Neural progenitor cell (in vitro differentiated cells): Measurements from ENCODE around the gene NTMT1. TPM values are rescaled to one million over a fixed set of nuclear protein-coding genes. Genes with fewer than 3 reads are reported as not detected.

ENCODE experiments used
- DNase-seq: peaks from one replicate; pipeline ENCODE4 v3.0.0-alpha.2; 2016; ENCODE audit warnings: low spot score
- H2AFZ ChIP-seq: fragments of 200-600 bp; sonication (generic); replicated peaks from 2 replicates; pipeline ENCODE4 v1.6.1; 2016; ENCODE audit warnings: antibody characterized with exemption
- H3F3A ChIP-seq: fragments of 200-600 bp; sonication (generic); 2 replicates; pipeline ENCODE4 v1.6.1; 2016; ENCODE audit warnings: antibody characterized with exemption, low read depth
- H3K27ac ChIP-seq: fragments of 200-600 bp; sonication (generic); 2 replicates; pipeline ENCODE4 v1.5.1; 2016; ENCODE audit warnings: mild to moderate bottlenecking
- H3K27me3 ChIP-seq: fragments of 200-600 bp; sonication (generic); 2 replicates; pipeline ENCODE4 v1.6.1; 2016; ENCODE audit warnings: mild to moderate bottlenecking, moderate library complexity
- H3K36me3 ChIP-seq: fragments of 200-600 bp; sonication (generic); 2 replicates; pipeline ENCODE4 v1.5.1; 2016
- H3K4me1 ChIP-seq: fragments of 200-600 bp; sonication (generic); 2 replicates; pipeline ENCODE4 v1.6.1; 2016; ENCODE audit warnings: mixed run types
- H3K4me2 ChIP-seq: fragments of 200-600 bp; sonication (generic); 2 replicates; pipeline ENCODE4 v1.6.1; 2016
- H3K4me3 ChIP-seq: fragments of 200-600 bp; sonication (generic); 2 replicates; pipeline ENCODE4 v1.5.1; 2016
- H3K79me2 ChIP-seq: fragments of 200-600 bp; sonication (generic); 2 replicates; pipeline ENCODE4 v1.6.1; 2016; ENCODE audit warnings: low read depth
- H3K9ac ChIP-seq: fragments of 200-600 bp; sonication (generic); 2 replicates; pipeline ENCODE4 v1.6.1; 2016
- H3K9me3 ChIP-seq: fragments of 200-600 bp; sonication (generic); 2 replicates; pipeline ENCODE4 v1.5.1; 2016; ENCODE audit warnings: low read depth
- H4K20me1 ChIP-seq: fragments of 200-600 bp; sonication (generic); 2 replicates; pipeline ENCODE4 v1.6.1; 2016; ENCODE audit warnings: low read depth
- H3K27ac Mint-ChIP-seq: 3 replicates; pipeline ENCODE4 v1.8.0; 2021; ENCODE audit warnings: mixed read lengths
- H3K27me3 Mint-ChIP-seq: 2 replicates; pipeline ENCODE4 v1.8.0; 2022; ENCODE audit warnings: low read depth, mild to moderate bottlenecking, inconsistent platforms, moderate library complexity, mixed read lengths; ENCODE audit not compliant: insufficient read depth
- H3K36me3 Mint-ChIP-seq: 3 replicates; pipeline ENCODE4 v1.8.0; 2021; ENCODE audit warnings: mixed read lengths
- H3K4me1 Mint-ChIP-seq: 3 replicates; pipeline ENCODE4 v1.8.0; 2021; ENCODE audit warnings: mixed read lengths
- H3K4me3 Mint-ChIP-seq: 3 replicates; pipeline ENCODE4 v1.8.0; 2021; ENCODE audit warnings: mild to moderate bottlenecking, moderate library complexity, mixed read lengths
- H3K9me3 Mint-ChIP-seq: 3 replicates; pipeline ENCODE4 v1.8.0; 2020; ENCODE audit warnings: mixed read lengths
- CTCF ChIP-seq: fragments of 200-600 bp; sonication (generic); IDR thresholded peaks from 2 replicates; pipeline ENCODE4 v1.5.1; 2017; ENCODE audit warnings: antibody characterized with exemption, mild to moderate bottlenecking
- EZH2 ChIP-seq: fragments of 200-600 bp; sonication (generic); IDR thresholded peaks from 2 replicates; pipeline ENCODE4 v1.6.1; 2017; ENCODE audit warnings: antibody characterized with exemption, mild to moderate bottlenecking, moderate library complexity
- EZH2phosphoT487 ChIP-seq: fragments of 200-600 bp; sonication (generic); IDR thresholded peaks from 2 replicates; pipeline ENCODE4 v1.6.1; 2017; ENCODE audit warnings: antibody characterized with exemption
- total RNA-seq: library from RNA; depleted of rRNA; stranded (reverse); fragments of >200 nt; gene quantifications from 2 replicates; pipeline ENCODE4 v1.2.3, GENCODE V29; 2015; ENCODE audit warnings: low replicate concordance

Gene NTMT1
- total RNA-seq, 1 donor from 2014 or later = 22.2 TPM

- H3K4me3 Mint-ChIP-seq = no peak overlapping the region
- no peaks in the 10 kb centered on the region for H4K20me1 ChIP-seq
- DNase-seq = no peak
- H3K36me3 ChIP-seq = no peaks in the 10 kb centered on the region
- TF ChIP-seq CTCF (no peak), EZH2phosphoT487 (no peak), EZH2 (no peak)
- peaks cover 12% of the 10 kb centered on the region for H3F3A ChIP-seq
- H3K9me3 Mint-ChIP-seq = no peaks in the 10 kb centered on the region
- H3K9me3 ChIP-seq = no peaks in the 10 kb centered on the region
- peak overlapping the region; percentile 33 for H3K27ac Mint-ChIP-seq
- H2AFZ ChIP-seq = no peak overlapping the region
- no peaks in the 10 kb centered on the region for H3K79me2 ChIP-seq
- no peak overlapping the region for H3K4me3 ChIP-seq
- H3K4me1 ChIP-seq = peaks cover 10% of the 10 kb centered on the region
- H3K36me3 Mint-ChIP-seq = no peaks in the 10 kb centered on the region
- H3K27ac ChIP-seq = no peak overlapping the region
- no peak overlapping the region for H3K9ac ChIP-seq
- H3K4me1 Mint-ChIP-seq = peaks cover 7% of the 10 kb centered on the region
- H3K27me3 ChIP-seq = peaks cover 17% of the 10 kb centered on the region
- H3K27me3 Mint-ChIP-seq = peaks cover 21% of the 10 kb centered on the region
- H3K4me2 ChIP-seq = no peak overlapping the region
These were observed 45.1 kb downstream of the NTMT1 start for GRCh38 chr9:129671065-129671464.

DNA sequence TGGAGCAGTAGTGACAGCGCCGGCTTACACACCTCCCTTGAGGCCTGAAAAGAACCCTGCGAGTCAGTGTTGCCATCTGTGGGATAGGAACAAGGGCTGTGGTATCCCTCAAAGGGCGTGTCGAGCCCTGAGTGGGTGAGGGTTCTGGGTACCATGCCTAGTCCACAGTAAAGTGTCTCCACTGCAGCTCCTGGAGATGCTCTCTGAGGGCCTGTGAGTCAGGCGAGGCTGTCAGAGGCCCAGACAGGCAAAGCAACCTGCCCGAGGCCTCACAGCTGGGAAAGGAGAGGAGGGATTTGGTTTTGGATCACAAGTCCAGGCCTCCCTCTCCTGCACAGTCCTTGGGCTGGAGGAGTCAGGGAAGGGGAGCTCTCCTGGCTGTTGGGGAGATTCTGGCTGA, 45.6 kb downstream of the NTMT1 start:
- Histone ChIP-seq H3K79me2 (no peaks in the 10 kb centered on the region), H3K27ac (no peak overlapping the region), H3K9me3 (no peaks in the 10 kb centered on the region), H2AFZ (no peak overlapping the region), H4K20me1 (no peaks in the 10 kb centered on the region), H3K4me1 (peaks cover 9% of the 10 kb centered on the region), H3K9ac (no peak overlapping the region), H3K4me2 (no peak overlapping the region), H3K4me3 (no peak overlapping the region), H3K27me3 (peaks cover 12% of the 10 kb centered on the region), H3F3A (peaks cover 8% of the 10 kb centered on the region), H3K36me3 (no peaks in the 10 kb centered on the region)
- H3K27ac Mint-ChIP-seq = no peak overlapping the region
- no peaks in the 10 kb centered on the region for H3K36me3 Mint-ChIP-seq
- no peaks in the 10 kb centered on the region for H3K9me3 Mint-ChIP-seq
- H3K27me3 Mint-ChIP-seq = peaks cover 21% of the 10 kb centered on the region
- no peak for DNase-seq
- H3K4me3 Mint-ChIP-seq = no peak overlapping the region
- TF ChIP-seq EZH2phosphoT487 (no peak), EZH2 (no peak), CTCF (no peak)
- H3K4me1 Mint-ChIP-seq = peaks cover 10% of the 10 kb centered on the region

DNA sequence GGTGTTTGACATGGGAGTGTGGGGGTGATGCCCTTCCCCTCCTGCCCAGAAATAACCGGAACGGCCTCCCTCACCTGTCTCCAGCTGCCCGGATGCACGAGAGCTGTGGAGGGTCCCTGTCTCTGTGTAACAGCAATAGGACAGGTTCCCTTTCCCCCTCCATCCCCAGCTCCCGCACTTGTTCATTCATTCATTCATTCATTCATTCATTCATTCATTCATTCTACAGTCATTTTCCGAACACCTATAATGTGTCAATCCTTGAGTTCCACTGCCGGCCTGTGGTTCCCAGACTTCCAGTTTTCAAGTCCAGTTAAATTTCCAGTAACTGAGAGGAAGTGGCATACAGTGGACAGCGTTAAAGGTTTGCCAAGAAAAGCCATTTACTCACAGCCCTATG, 46.7 kb downstream of the NTMT1 start:
- H3K4me2 ChIP-seq = no peak overlapping the region
- no peak overlapping the region for H2AFZ ChIP-seq
- Mint-ChIP-seq H3K4me3 (peak overlapping the region; percentile 42), H3K9me3 (no peaks in the 10 kb centered on the region), H3K36me3 (no peaks in the 10 kb centered on the region), H3K27me3 (peaks cover 24% of the 10 kb centered on the region), H3K27ac (no peak overlapping the region), H3K4me1 (peaks cover 20% of the 10 kb centered on the region)
- H3F3A ChIP-seq = no peaks in the 10 kb centered on the region
- H3K36me3 ChIP-seq = no peaks in the 10 kb centered on the region
- no peak overlapping the region for H3K4me3 ChIP-seq
- no peaks in the 10 kb centered on the region for H4K20me1 ChIP-seq
- no peak overlapping the region for H3K9ac ChIP-seq
- DNase-seq = no peak
- no peaks in the 10 kb centered on the region for H3K79me2 ChIP-seq
- H3K9me3 ChIP-seq = no peaks in the 10 kb centered on the region
- peaks cover 7% of the 10 kb centered on the region for H3K4me1 ChIP-seq
- TF ChIP-seq CTCF = no peak
- no peak for TF ChIP-seq EZH2
- no peak for TF ChIP-seq EZH2phosphoT487
- H3K27me3 ChIP-seq = peaks cover under 1% of the 10 kb centered on the region
- no peak overlapping the region for H3K27ac ChIP-seq
